DMS79 treated with DMSO at 0.1 percent for 48 hours (cell line): ENCODE data around the gene NPBWR2.

Experiments
- DNase-seq: peaks from one replicate; lab custom pipeline; 2025; lab: John Stamatoyannopoulos, UW

The NPBWR2 gene

DNA sequence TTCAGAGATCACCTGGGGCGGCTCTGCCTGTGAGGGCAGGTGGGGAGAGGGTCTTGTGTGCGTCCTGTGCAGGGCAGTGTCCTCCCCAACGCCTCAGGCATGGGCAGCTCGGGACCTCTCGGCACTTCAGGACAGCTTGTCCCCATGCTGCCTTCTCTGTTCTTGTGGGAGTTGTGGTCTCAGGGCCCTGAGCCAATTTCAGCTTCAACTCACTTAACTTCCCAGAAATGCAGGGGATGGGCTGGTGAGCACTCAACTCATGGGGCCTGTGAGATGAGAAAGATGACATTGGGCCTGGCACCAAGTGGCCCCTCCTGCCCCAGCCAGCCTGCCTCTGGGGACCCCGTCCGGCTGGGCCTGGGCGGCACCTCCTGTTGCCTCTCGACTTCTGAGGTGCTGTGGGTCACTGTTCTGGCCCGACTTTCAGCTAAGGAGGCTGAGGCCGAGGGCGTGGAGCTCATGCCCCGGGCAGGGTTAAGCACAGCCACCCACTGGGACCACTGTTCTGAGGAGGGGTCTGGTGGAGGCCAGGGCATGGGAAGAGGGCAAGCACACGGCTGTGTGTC, 34.8 kb downstream of the NPBWR2 start:
- DNase-seq, result no peak

DNA sequence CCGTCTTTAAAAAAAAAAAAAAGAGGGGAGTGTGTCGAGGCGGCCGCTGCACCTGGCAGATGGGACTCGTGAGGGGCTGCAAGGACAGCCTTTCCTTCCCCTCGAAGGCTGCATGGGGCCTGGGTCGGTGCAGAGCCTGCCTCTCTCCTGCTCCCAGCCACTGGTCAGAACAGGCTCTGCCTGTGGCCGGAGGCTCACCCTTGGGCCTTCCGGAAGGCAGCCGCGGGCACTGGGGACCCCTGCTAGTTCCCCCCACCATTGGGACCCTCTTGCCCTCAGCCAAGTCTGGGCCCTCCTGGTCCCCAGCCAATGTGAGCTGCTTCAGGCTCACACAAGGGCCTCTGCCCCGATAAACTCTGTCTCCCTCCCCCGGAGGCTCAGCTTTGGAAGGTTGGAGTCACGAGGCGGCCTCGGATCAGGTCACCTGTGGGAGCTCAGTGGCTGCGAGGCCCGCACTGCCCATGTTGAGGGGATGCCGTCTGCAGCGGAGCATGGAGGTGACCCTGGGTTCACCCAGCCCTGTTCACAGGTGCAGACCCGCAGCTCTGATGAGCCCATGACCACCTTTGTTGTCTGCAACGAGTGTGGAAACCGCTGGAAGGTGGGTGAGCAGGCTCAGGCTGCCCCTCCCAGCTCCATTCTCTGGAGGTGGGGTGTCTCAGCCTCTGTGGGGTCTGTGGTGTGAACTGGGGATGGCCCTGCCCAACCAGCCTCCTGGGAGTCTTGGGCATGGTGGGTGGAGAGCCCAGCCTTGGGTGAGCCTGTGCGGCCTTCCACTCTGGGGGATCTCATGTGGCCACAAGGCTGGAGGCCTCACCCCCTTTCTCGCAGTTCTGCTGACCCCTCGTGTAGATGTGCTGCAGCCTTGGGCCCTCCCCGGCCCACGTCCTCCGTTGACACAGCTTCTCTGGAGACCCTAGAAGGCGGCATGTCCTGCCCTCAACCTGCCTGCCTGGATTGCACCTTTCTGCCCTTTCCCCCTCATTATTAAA, 35.7 kb downstream of the NPBWR2 start:
- no peak for DNase-seq

DNA sequence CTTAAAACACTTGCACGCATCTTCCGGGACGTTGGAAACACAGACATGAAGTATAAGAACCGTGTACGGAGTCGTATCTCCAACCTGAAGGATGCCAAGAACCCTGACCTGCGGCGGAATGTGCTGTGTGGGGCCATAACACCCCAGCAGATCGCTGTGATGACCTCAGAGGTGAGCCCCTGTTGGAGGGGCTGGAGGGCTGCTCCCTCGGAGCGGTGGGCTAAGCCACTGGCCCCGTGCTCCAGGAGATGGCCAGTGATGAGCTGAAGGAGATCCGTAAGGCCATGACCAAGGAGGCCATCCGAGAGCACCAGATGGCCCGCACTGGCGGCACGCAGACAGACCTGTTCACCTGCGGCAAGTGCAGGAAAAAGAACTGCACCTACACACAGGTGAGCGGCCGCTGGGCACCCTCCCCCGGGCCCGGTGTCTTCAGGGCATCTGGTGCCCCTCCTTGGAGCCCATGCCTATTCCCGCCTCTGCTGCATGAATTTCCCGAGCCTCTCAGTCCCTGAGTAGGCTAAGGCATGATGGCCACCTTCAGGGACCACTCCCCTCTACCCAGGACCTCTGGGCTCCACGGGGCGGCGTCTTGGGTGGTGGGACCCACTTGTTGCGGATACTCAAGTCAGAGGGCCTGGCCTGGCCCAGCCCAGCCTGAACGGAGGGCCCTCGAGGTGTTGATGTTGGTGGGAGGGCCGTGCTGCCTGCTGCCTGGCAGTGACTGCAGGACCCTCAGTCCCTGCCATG, 36.9 kb downstream of the NPBWR2 start:
- DNase-seq, result no peak

DNA sequence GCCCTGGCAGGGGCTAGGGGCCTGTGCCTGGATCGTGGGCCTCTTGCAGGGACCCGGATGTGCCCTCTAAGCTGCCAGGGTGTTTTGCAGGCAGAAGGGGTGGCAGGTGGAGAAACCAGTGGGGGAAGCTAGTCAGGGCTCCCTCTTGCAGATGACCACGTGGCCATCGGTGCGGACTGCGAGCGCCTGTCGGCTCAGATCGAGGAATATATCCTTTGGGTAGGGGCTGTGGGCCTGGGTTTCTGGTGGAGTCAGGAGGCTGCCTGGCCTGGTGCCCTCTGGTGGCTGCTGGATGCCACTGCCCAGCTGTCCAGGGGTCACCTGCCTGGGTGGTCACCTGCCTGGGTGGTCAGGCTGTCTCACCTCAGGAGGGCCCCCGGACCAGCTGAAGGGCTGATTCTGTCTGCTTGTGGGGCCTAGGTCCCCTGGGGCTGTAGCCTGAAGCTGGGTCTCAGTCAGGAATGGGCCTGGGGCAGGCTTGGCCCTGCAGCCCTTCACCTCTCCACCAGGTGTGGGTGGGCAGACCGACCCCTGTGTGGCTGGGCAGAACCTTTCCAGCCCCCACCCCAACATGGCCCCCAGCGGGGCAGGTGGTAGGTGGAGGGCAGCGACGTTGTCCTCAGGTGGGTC, 37.6 kb downstream of the NPBWR2 start:
- DNase-seq, result no peak

DNA sequence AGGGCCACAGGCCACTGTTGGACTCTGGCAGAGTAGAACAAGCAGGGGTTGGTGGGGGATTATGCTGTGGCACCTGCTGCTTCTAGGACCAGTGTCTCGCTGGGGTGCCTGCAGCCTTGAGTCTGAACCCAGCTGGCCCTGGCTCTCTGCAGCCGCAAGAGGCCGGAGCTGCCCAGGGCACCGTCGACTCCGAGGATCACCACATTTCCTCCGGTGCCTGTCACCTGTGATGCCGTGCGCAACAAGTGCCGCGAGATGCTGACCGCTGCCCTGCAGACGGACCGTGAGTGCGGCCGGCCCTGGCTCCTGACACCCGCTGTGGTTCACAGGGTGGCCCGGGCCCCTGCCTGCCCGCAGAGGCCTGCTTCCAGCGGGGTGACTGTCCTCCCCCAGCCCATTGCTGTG, 38.2 kb downstream of the NPBWR2 start:
- DNase-seq, result no peak

DNA sequence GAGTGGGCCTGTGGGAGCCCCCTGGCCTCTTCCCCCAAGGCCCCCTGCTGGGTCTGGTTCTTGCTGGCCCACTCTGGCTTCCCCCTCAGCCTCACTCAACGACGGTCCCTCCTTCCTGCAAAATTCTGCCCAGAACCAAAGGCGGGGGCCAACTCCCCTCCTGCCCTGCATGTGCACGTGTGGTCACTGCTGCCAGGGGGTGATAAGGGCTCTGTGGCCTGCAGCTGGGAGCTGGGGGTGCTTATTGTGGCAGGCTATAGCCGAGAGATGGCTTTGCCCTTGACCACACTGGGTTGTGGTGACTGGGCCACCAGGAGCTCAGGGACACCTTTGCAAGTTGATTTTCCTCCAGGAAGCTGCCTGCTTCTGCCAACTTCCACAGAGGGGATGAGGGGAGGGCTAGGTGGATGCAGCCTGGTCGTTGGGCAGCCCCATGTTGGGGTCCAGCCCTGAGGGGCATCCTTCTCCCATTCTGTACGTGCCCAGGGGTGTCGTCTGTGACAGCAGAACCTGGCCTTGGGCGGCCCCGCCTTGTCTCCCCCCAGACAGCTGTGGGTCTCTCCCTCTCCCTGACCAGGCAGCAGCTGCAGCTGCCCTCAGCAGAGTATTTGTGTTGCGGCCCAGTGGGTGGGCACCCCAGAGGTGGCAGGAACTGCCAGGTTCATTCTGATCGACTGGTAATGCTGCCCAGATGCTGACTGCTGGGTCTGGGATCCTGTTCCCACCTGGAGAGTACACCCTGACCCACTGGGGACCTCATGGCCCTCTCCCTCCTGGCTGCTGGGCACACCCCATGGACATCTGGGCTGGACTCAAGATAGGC, 38.8 kb downstream of the NPBWR2 start:
- no peak for DNase-seq

DNA sequence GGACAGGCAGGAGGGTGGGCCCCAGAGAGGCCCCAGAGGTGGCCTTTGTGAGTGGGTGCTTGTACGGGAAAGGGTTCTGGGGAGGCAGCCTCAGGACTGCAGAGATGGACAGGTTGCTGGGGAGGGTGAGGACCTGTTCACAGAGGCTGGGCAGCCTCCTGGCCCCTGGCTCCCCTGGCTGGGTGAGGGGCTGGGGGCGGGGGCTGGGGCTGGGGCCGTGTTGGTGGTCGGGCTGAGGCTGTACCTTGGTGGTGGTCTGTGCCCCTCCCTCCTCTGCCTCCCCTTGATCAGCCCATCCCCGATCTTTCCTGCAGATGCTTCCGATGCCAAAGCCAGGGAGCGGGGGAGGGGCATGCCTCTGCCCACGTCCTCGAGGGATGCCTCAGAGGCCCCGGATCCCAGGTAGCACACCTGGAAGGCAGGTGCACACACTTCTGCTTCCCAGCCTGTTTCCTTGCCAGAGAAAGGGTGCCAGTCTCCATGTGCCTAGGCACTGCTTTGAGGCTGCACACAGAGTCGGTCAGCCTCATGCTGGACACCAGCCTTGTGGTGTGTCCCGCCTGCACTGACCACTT, 39.5 kb downstream of the NPBWR2 start:
- DNase-seq, result no peak

DNA sequence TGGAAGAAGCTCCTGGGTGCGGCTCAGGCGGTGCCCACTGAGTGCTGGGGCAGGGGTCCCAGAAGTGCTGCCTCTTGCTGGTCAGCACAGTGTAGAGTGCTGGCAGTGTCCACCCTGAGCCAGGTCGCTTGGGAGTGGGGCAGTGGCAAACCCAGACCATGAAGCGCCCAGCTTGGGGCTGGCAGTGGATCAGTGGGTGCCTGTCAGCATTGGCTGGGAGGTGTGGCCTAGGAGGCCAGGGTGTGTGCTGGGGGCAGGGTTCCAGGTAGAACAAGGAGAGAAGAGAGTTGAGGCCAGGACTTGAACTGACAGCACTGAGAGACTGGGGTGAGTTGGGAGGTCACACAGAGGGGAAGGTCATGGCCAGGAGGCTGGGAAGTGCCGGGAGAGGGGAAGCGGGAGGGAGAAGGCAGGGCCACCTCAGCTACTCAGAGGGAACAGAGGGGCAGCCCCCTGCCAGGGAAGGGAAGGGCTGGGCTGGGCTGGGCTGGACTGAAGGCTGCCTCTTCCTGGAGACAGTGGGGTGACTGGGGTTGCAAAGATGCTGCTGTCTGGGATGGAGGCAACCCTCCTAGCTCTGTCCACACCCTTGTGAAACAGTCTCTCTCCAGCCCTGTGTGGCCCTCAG, 40.2 kb downstream of the NPBWR2 start:
- no peak for DNase-seq

DNA sequence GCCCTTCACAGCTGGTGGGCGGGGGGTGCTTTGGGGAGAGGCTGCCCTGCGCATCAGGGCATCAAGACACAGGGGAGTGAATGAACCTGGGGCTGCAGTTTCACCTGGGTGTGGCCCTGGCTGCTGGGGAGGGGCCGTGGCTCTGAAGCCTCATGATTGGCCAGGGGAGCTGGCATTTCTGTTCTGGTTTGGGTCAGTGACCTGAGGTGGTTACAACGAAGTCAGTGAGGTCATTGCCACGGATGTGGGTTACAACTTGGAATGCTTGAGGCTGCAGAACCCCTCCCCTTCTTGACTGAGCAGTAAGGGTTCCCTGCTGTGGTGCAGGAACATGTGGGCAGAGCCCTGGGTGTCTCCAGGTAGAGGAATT, 41.4 kb downstream of the NPBWR2 start:
- no peak for DNase-seq

DNA sequence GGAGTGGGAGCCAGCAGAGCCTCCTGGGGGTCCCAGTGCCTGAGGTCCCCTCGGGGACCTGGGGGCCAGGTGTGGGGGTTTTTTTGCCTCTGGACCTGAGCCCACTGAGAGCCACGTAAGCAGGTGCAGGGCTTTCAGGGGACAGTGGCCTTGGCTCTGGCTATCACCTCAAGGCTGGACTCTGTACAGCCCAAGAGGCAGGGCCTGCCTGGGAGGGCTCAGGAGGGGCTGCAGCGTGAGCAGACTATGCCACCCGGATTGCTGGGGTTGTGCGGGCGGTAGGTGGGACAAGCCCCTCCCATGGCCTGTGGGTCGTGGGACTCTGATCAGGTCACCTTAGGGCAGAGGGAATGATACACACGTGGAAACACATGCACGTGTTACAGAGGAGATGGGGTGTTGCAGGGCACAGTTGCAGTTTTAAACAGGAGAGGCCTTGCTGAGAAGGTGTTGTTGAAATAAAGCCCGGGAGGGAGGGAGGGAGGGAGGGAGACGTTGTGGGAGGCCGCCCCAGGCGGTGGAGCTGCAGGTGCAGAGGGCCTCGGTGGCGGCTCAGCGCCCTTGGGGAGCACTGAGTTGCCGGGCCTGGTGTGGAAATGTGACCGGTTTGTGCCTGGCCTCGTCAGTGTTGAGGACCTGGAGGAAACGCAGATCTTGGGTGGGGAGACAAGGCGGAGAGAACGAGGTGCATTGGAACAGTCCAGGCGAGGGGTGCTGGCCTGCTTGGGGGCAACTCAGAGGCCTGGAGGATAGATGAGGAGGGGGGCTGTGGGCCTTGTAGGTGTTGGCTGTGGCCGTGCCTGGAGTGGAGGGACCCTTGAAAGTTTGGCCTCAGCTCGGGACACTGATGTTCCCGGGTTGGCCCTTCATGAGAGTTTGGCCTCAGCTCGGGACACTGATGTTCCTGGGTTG, 42.0 kb downstream of the NPBWR2 start:
- DNase-seq, result no peak

DNA sequence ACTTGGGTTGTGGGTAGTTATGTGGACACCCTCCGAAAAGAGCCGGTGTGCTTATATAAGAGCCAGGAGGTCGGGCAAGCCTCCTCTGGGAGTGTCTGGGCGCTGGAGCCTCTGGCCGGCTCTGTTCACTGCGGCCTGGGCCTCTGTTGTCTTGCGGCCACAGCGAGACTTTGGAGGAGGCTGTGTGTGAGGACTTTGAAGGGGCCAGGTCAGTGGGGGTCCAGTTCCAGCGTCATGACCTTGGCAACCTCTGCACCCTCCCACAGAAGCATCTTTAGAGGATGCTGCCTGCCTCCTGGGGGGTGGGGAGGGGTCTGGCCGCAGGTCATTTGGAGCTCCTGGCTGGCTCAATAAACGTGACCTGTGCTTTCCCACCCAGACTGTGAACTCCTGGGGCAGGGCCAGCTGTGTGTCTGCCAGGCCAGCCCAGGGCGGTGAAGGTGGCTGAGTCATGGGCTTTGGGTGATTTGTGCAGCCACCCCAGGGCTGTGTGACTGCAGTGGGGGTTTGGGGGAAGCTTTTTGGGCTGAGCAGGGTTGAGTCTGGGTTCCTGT, 43.1 kb downstream of the NPBWR2 start:
- DNase-seq, result no peak

DNA sequence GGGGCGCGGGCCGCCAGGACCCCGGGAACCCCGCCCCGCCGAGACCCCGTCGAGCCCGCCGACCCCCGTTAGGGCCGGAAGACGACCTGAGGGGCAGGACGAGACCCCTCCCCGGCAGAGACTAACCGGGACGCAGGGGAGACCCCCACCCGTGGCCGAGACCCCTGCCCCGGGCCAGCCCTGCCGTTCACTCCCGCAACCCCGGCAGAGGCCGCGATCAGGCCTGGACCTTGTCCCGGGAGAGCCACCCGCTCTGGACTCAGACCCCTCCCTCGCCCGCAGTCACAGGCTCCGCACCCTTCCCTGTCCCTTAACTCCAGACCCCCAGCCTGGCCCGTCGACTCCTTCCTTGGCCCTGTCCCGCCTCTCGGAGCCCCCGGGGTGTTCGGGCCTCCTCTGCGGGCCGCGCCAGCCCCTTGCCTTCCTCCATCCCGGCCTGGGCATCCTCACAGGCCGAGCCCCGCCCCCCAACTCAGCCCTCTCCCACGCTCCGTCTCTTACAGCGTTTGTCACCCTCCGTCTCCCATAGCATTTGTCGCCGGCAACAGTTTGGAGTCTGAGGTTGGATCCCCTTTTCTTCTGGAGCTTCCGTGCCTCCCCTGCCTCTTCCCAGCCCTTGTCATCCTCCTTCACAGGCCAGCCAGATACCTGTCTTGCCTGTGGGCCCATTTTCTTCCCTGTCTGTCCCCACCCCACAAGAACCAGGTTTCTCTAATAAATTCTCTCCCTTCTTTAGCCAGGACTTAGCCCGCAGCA, 43.8 kb downstream of the NPBWR2 start:
- peak; percentile 17 for DNase-seq

DNA sequence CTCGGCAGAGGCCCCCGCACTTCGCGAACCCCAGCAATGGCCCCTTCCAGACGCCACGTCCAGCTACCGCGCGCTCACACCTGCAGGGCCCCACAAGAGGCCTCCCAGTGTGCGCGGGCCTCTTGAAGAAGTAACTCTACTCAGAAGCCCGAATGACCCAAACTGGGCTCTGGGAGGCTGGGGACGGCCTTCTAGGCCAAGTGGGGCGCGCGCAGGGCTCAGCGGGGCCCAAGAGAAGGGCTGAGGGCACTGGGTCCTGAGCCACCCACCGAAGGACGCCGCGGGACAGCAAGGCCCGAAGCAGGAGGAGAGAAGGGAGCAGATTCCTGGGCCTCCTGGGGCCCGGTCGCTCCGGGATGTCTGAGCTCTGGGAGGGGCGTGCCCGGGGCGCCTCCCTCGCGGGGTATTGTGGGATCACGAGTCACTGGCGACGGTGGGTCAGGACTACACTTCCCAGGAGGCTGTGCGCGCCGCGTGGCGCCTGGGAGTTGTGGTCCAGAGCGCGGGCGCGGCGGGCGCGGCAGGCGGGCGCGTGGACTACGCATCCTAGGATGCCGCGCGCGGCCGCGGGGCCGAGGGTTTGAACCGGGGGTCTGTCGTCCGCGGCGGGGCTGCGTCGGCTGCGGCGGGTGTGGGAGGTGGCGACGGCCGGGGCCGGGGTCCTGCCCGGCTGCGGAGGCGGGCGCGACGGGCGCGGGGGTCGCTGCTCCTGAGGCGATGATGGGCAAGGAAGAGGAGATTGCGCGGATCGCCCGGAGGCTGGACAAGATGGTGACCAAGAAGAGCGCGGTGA, 44.6 kb downstream of the NPBWR2 start, which contains the start of gene TCEA2:
TSS of gene TCEA2 (plus strand) at position 603 of the 793 bp plus-strand sequence. CDS start at position 718, 115 bp downstream.
- peak; percentile 92 for DNase-seq

DNA sequence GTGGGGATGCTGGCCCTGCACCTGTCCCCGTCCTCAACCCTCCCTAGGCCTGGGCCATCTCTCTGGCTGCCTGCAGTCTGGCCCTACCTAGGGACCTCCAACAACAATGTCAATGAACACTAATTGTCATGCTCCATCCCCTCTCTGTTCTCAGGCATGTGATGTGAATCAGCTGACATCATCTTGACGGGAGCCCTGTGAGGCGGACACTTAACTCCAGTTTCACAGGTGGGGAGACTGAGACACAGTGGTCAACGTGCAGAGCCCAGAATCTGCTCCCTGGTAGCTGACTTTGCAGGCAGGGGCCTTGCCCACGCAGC, 45.1 kb downstream of the NPBWR2 start:
- peak; percentile 5 for DNase-seq

DNA sequence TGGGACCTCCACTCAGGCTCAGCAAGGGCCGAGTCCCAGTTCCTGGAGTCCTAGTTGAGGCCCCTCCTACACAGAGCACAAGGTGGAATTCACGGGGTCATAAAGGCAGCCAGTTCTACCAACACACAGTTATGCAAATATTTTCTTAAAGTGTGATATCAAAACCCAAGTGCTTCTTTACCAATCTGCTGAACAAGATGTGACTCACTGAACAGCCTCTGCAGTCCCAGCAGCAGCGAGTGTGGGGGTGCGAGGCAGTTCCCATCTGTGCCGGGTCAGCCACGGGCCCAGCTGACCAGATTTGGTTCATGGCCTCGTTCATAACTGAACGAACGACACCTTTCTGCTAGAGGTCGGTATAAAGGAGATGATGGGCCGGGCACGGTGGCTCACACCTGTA, 48.8 kb downstream of the NPBWR2 start:
- no peak for DNase-seq

DNA sequence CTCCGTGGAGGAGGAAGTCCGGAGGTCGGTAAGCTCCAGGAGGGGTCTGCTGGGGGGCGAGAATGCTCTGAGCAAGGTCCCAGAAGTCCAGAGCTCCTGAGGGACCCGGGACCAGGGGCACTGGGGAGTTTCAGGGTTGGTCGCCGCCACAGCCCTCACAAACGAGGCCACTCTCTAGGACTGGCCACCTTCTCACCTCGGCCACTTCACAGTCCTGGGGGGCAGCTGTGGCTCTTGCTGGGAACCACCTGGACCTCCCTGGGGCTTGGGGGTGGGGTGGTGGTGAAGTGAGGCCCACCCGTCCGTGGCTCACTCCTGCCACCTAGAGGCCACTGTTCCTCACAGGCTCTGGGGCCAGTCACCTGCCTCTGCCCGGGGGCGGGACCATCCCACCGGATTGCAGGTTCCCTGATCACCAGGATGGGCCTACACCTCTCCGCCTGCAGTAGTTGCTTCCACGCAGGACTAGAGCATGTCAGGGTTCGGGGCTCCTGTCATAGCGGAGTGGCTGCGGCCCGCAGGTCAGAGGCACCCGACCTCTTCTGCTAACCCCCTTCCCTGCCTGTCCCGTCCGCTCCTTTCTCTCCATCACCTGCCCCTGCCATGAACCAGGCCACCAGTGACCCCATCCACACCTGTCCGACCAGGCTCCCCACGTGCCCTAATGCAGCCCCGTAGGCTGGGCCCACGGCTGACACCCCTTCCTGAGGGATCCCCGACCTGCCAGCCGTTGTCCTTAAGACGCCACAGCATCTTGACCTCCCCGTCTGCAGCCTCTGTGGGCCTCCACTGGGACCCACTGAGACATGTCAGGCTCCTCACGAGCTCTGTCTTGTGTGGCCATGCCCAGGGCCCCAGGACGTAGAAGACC, 49.5 kb downstream of the NPBWR2 start:
- peak; percentile 57 for DNase-seq
